ENCODE data around the gene YIPF2.

GRCh38 chr19:10896851-10897526 is 31.4 kb downstream of the YIPF2 start:
- TF ChIP-seq EZH2 (optimal IDR thresholded peaks at IDR 0.05; ENCODE audit: low read depth, low read length) (no peak), EZH2phosphoT487 (IDR thresholded peaks at IDR 0.05; ENCODE audit: low read length) (no peak), CTCF (IDR thresholded peaks at IDR 0.05; ENCODE audit: low read length) (no peak)
